DND-41 (cell line): ENCODE results near the gene ERC2.

ENCODE experiments used
- CTCF ChIP-seq: IDR thresholded peaks from 2 replicates; pipeline ENCODE4 v1.5.1; 2012; ENCODE audit warnings: borderline replicate concordance, low read length, moderate library complexity, mild to moderate bottlenecking; ENCODE audit not compliant: poor library complexity, severe bottlenecking; ENCODE audit errors: extremely low read depth
- EZH2 ChIP-seq: IDR thresholded peaks from 3 replicates; pipeline ENCODE4 v1.6.1; 2012; ENCODE audit warnings: borderline replicate concordance, low read depth, mild to moderate bottlenecking, moderate library complexity, low read length, inconsistent platforms; ENCODE audit not compliant: severe bottlenecking

DNA sequence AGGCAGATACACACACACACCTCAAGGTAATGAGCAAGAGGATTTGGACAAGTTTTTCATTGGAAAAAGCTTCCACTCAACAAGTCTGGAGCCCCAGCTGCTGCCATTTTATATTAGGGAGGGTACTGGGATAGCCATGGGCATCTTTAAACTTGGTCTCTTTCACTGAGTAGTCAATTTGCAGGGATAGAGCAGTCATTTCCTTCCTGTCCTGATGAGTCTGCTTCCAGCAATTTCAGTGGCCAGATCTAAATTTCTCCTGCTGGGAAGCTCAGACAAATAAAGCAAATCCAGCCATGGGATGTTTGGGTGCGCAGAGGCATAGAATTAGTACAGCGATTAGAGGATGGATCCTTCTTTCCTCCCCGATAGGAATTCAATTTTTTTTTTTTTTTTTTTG lies 874 bp upstream of the ERC2 start:
- TF ChIP-seq CTCF (no peak), EZH2 (no peak)
